A549 (cell line): ENCODE results near the gene FAM124B. TPM values are rescaled to one million over a fixed set of nuclear protein-coding genes. Genes with fewer than 3 reads are reported as not detected.
"Not testable (repeated sequence)": the region's sequence is repeated elsewhere in the genome, so short reads cannot be mapped to it uniquely, and the experiment has no call there.

Source experiments
- ATAC-seq, 2 experiments: fragments of 200-7000 bp in 1 of 2; fragments of >200 bp in 1 of 2; cut with Nextera tagmentation in 1 of 2; cut with Tn5 transposase in 1 of 2; 3 replicates each; pipeline versions ENCODE4 v1.8.0 to v1.9.1; 2018 to 2020; ENCODE audit warnings: mild to moderate bottlenecking in 1 of 2, moderate library complexity in 1 of 2
- CTCF ChIA-PET: fragments of 300-600 bp; sonication (Branson Sonifier 250); formaldehyde crosslinking; extraction: SDS; loops from one replicate; lab custom pipeline; 2021; ENCODE audit warnings: antibody characterized with exemption, inconsistent platforms; lab: Yijun Ruan, JAX
- POLR2A ChIA-PET: fragments of 350-600 bp; formaldehyde crosslinking; extraction: SDS; loops from one replicate; lab custom pipeline; 2021; ENCODE audit warnings: antibody characterized with exemption, inconsistent platforms; lab: Yijun Ruan, JAX
- DNase-seq, 2 experiments: peaks; one replicate each; pipeline versions ENCODE4 v3.0.0 to v3.0.0-alpha.2; 2011 to 2016; ENCODE audit warnings: low read depth in 1 of 2, low spot score in 1 of 2
- FAIRE-seq: peaks from 2 replicates; lab custom pipeline; 2011; peaks lifted over from hg19 to GRCh38; lab: Jason Lieb, UNC
- H3K27ac ChIP-seq, 2 experiments: fragments of >200 bp; sonication (Bioruptor Twin); formaldehyde crosslinking; 3 replicates each; pipeline ENCODE4 v1.5.1; 2016 to 2017
- H3K4me1 ChIP-seq: fragments of >200 bp; sonication (Bioruptor Twin); formaldehyde crosslinking; 3 replicates; pipeline ENCODE4 v1.6.1; 2016
- H3K4me2 ChIP-seq: fragments of >200 bp; sonication (Bioruptor Twin); formaldehyde crosslinking; 3 replicates; pipeline ENCODE4 v1.6.1; 2016
- H3K4me3 ChIP-seq: fragments of >200 bp; sonication (Bioruptor Twin); formaldehyde crosslinking; 3 replicates; pipeline ENCODE4 v1.5.1; 2016
- H3K9me3 ChIP-seq: fragments of >200 bp; sonication (Bioruptor Twin); formaldehyde crosslinking; 3 replicates; pipeline ENCODE4 v1.6.1; 2016
- BHLHE40 ChIP-seq: IDR thresholded peaks from 2 replicates; pipeline ENCODE4 v1.6.1; 2012; ENCODE audit warnings: low read depth, low read length, inconsistent platforms
- CBX8 ChIP-seq: fragments of 200-600 bp; sonication (generic); IDR thresholded peaks from 2 replicates; pipeline ENCODE4 v1.6.1; 2016
- CHD2 ChIP-seq: fragments of 150-350 bp; IDR thresholded peaks from 2 replicates; pipeline ENCODE4 v1.6.1; 2014; ENCODE audit warnings: low read length; ENCODE audit not compliant: partially characterized antibody
- CHD4 ChIP-seq: fragments of 200-600 bp; sonication (generic); IDR thresholded peaks from 2 replicates; pipeline ENCODE4 v1.6.1; 2016; ENCODE audit warnings: antibody characterized with exemption, mild to moderate bottlenecking, borderline replicate concordance
- GATA3 ChIP-seq: IDR thresholded peaks from 2 replicates; pipeline ENCODE4 v1.6.1; 2012; ENCODE audit warnings: borderline replicate concordance
- MYC ChIP-seq: IDR thresholded peaks from 2 replicates; pipeline ENCODE4 v1.6.1; 2012; ENCODE audit warnings: mild to moderate bottlenecking, inconsistent platforms, low read length, improper control_type of control experiment, borderline replicate concordance
- PHF8 ChIP-seq: fragments of 200-600 bp; sonication (generic); IDR thresholded peaks from 2 replicates; pipeline ENCODE4 v1.6.1; 2016; ENCODE audit warnings: low read depth, mild to moderate bottlenecking, antibody characterized with exemption, moderate library complexity, borderline replicate concordance
- RARB ChIP-seq: fragments of 250-450 bp; sonication (Bioruptor Pico); IDR thresholded peaks from 2 replicates; pipeline ENCODE4 v1.8.0; 2021; ENCODE audit warnings: mild to moderate bottlenecking, moderate library complexity
- RCOR1 ChIP-seq: fragments of 150-350 bp; IDR thresholded peaks from 2 replicates; pipeline ENCODE4 v1.6.1; 2014; ENCODE audit warnings: antibody characterized with exemption, low read length, low read depth
- RFX5 ChIP-seq: fragments of 450-650 bp; IDR thresholded peaks from 2 replicates; pipeline ENCODE4 v1.7.1; 2014; ENCODE audit warnings: antibody characterized with exemption, mild to moderate bottlenecking, moderate library complexity
- RNF2 ChIP-seq: fragments of 200-600 bp; sonication (generic); IDR thresholded peaks from 2 replicates; pipeline ENCODE4 v1.6.1; 2016; ENCODE audit warnings: low read depth, mild to moderate bottlenecking, antibody characterized with exemption, moderate library complexity, borderline replicate concordance
- TFCP2L1 ChIP-seq: fragments of 250-450 bp; sonication (Bioruptor Pico); IDR thresholded peaks from 2 replicates; pipeline ENCODE4 v1.5.0; 2021; ENCODE audit warnings: mild to moderate bottlenecking
- ZC3H11A ChIP-seq: fragments of 450-650 bp; IDR thresholded peaks from 2 replicates; pipeline ENCODE4 v1.6.1; 2014; ENCODE audit warnings: antibody characterized with exemption, mild to moderate bottlenecking
- WGBS: methylation state at CpG from one replicate; pipeline ENCODE4 v1.1.6; 2017; ENCODE audit errors: missing lambda C conversion rate; 5-methylcytosine and 5-hydroxymethylcytosine counted together
- polyA plus RNA-seq, 4 experiments: library from polyadenylated mRNA; depleted of rRNA in 3 of 4; stranded (reverse); fragments of >200 nt; fragmentation: RNase III in 1 of 4; extraction: RNeasy Plus Mini Kit Qiagen cat#74134 plus additional on column Dnase treatment in 1 of 4; gene quantifications; 2 replicates in 3 of 4; 3 replicates in 1 of 4; pipeline ENCODE4 v1.2.3, GENCODE V29; 2011 to 2017
- TF ChIP-seq, protein P1 (sequence below): IDR thresholded peaks from 2 replicates; pipeline ENCODE4 v1.6.1; 2012
- TF ChIP-seq, protein P2 (sequence below): fragments of 200-600 bp; sonication (generic); IDR thresholded peaks from 2 replicates; pipeline ENCODE4 v1.6.1; 2016; ENCODE audit warnings: antibody characterized with exemption, mild to moderate bottlenecking, moderate library complexity
- TF ChIP-seq, protein P3 (sequence below): fragments of >200 bp; sonication (Bioruptor Twin); formaldehyde crosslinking; IDR thresholded peaks from 3 replicates; pipeline ENCODE4 v1.6.1; 2016

FAM124B gene
- polyA plus RNA-seq, 2 of the 4 experiments (the other 2 are of a cell fraction), result not detected

DNA sequence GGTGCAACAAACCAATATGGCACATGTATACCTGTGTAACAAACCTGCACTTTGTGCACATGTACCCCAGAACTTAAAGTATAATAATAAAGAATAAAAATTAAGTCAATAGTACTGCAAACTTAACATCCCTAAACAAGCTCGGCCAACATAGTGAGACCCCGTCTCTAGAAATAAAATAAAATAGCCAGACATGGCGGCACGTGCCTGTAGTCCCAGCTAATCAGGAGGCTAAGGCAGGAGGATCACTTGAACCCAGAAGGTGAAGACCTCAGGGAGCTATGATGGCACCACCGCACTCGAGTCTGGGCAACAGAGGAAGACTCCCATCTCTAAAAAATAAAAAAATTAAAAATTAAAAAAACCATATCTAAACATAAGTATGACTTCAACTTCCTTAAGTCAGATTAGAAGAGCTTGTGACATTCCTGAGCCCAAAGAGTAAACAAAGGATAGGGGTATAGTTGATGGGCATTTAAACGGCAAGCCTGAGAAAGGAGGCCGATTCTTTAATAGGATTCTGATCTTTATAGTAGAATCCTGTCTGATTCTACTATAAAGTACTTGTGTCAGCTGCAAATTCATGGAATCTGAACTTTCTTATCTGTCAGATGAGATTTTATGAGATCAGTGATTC lies 1.6 kb downstream of the FAM124B start (continued):
- TF ChIP-seq MYC (no peak), BHLHE40 (no peak), TFCP2L1 (no peak)
- TF ChIP-seq, all 56 proteins: peak for 0

DNA sequence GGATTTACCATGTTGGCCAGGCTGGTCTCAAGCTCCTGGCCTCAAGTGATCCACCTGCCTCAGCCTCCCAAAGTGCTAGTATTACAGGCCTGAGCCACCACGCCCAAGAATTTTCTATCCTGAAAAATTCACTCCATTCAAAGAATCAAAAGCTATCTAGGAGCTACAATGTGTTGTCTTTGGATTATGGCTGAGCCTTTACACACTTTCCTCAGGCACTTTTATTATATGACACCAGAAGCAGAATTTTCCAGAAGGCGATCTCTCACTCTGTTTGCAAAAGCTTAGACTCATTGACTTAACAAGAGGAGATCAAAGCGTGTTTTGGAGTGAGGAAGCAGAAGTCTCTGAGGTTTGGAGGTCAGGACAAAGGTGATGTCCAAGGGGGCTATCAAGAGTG lies 3.6 kb downstream of the FAM124B start:
- no peak for ATAC-seq

DNA sequence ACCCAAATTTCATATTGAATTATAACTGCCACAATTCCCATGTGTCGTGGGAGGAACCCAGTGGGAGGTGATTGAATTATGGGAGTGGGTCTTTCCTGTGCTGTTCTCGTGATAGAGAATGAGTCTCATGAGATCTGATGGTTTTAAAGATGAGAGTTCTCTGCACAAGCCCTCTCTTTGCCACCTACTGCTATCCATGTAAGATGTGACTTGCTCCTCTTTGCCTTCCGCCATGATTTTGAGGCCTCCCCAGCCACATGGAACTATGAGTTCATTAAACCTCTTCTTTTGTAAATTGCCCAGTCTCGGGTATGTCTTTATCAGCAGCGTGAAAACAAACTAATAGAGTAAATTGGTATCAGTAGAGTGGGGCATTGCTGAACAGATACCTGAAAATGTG lies 4.8 kb downstream of the FAM124B start:
- CTCF ChIA-PET, FAIRE-seq, POLR2A ChIA-PET, H3K9me3 ChIP-seq, H3K4me1 ChIP-seq, DNase-seq, H3K4me3 ChIP-seq, ATAC-seq, H3K27ac ChIP-seq, H3K4me2 ChIP-seq: not testable (repeated sequence)
- 38% methylated on average over 5 of the region's 5 CpGs for WGBS

More for the DNA sequence above, 3.6 kb downstream of the FAM124B start:
- H3K27ac ChIP-seq, result no peak overlapping the region
- no peaks in the 10 kb centered on the region for H3K4me1 ChIP-seq
- CTCF ChIA-PET, result interaction anchor here (2.0 to 2.7 kb wide), 2 partner anchors 9 to 253 kb away, joined by 6 to 8 read pairs; no protein-coding TSS in a partner anchor
- TF ChIP-seq CHD4 (no peak), CBX8 (no peak), RARB (CRISPR knock-in tag) (no peak), ZC3H11A (no peak), RCOR1 (no peak), RNF2 (no peak), GATA3 (no peak), CHD2 (no peak), TFCP2L1 (no peak), PHF8 (no peak), RFX5 (no peak)
- TF ChIP-seq, protein P1, sequence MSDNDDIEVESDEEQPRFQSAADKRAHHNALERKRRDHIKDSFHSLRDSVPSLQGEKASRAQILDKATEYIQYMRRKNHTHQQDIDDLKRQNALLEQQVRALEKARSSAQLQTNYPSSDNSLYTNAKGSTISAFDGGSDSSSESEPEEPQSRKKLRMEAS, result no peak
- TF ChIP-seq, protein P2, sequence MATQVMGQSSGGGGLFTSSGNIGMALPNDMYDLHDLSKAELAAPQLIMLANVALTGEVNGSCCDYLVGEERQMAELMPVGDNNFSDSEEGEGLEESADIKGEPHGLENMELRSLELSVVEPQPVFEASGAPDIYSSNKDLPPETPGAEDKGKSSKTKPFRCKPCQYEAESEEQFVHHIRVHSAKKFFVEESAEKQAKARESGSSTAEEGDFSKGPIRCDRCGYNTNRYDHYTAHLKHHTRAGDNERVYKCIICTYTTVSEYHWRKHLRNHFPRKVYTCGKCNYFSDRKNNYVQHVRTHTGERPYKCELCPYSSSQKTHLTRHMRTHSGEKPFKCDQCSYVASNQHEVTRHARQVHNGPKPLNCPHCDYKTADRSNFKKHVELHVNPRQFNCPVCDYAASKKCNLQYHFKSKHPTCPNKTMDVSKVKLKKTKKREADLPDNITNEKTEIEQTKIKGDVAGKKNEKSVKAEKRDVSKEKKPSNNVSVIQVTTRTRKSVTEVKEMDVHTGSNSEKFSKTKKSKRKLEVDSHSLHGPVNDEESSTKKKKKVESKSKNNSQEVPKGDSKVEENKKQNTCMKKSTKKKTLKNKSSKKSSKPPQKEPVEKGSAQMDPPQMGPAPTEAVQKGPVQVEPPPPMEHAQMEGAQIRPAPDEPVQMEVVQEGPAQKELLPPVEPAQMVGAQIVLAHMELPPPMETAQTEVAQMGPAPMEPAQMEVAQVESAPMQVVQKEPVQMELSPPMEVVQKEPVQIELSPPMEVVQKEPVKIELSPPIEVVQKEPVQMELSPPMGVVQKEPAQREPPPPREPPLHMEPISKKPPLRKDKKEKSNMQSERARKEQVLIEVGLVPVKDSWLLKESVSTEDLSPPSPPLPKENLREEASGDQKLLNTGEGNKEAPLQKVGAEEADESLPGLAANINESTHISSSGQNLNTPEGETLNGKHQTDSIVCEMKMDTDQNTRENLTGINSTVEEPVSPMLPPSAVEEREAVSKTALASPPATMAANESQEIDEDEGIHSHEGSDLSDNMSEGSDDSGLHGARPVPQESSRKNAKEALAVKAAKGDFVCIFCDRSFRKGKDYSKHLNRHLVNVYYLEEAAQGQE, result no peak
- TF ChIP-seq, protein P3, sequence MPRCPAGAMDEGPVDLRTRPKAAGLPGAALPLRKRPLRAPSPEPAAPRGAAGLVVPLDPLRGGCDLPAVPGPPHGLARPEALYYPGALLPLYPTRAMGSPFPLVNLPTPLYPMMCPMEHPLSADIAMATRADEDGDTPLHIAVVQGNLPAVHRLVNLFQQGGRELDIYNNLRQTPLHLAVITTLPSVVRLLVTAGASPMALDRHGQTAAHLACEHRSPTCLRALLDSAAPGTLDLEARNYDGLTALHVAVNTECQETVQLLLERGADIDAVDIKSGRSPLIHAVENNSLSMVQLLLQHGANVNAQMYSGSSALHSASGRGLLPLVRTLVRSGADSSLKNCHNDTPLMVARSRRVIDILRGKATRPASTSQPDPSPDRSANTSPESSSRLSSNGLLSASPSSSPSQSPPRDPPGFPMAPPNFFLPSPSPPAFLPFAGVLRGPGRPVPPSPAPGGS, result no peak
- FAIRE-seq (no peak), DNase-seq (no peak)
- WGBS, result 73% methylated on average over 3 of the region's 3 CpGs
- no peak overlapping the region for H3K4me3 ChIP-seq
- H3K4me2 ChIP-seq, result no peak overlapping the region
- POLR2A ChIA-PET, result no interaction called here
- no peaks in the 10 kb centered on the region for H3K9me3 ChIP-seq
